Measurements from ENCODE around the gene GADD45G. TPM values are rescaled to one million over a fixed set of nuclear protein-coding genes. Genes with fewer than 3 reads are reported as not detected.

Gene GADD45G
- total RNA-seq, 4 donors from 2014 or later = 8.3 to 27.2 (median 14.4) TPM

DNA sequence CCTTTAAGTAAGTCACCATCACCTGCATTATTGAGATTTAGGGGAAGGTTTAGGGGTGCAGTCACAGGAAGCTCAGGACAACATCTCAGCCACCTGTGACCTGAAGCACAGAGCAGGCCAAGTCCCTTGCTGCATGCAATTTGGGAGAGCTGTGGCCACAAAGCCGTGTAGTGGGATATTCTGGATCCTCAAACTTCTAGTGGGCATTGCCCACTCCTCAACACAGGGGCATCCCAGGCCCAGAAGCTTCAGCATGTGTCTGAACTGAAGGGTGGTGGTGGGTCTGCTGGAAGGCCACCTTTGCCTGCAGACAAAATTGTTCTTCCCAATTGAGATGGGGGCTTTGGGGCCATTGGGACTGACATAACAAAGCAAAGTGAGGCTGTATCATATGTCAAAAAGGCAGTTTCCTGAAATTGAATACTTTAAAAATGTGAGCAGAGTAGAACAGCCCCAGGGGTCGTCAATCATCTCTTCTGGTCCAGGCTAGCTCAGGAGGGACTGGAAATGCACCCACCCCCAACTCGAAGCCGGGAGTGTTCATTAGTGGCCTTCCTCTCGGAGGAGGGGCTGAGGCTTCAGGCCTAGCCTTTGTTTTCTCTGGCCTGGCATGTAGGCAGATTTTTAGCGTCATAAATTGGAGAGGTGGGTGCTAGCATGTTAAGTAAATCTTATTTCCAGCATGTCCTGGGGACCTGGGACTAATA, 2.8 kb upstream of the GADD45G start:
- TF ChIP-seq, protein P1, sequence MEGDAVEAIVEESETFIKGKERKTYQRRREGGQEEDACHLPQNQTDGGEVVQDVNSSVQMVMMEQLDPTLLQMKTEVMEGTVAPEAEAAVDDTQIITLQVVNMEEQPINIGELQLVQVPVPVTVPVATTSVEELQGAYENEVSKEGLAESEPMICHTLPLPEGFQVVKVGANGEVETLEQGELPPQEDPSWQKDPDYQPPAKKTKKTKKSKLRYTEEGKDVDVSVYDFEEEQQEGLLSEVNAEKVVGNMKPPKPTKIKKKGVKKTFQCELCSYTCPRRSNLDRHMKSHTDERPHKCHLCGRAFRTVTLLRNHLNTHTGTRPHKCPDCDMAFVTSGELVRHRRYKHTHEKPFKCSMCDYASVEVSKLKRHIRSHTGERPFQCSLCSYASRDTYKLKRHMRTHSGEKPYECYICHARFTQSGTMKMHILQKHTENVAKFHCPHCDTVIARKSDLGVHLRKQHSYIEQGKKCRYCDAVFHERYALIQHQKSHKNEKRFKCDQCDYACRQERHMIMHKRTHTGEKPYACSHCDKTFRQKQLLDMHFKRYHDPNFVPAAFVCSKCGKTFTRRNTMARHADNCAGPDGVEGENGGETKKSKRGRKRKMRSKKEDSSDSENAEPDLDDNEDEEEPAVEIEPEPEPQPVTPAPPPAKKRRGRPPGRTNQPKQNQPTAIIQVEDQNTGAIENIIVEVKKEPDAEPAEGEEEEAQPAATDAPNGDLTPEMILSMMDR (IDR thresholded peaks at IDR 0.05) = no peak
- TF ChIP-seq POLR2A (IDR thresholded peaks at IDR 0.05) = no peak
- no peaks in the 10 kb centered on the region for H3K36me3 ChIP-seq
- peaks cover 20 to 24% of the 10 kb centered on the region in 2 donors for H3K4me1 ChIP-seq
- H3K27ac ChIP-seq = no peak overlapping the region
- H3K9me3 ChIP-seq = no peaks in the 10 kb centered on the region
- WGBS, 2 donors = 68 to 70% methylated on average over 6 of the region's 6 CpGs
- intact Hi-C loops (cut with DNase I) = loop anchor here (2.0 to 5.0 kb wide), 3 partner anchors 37 to 501 kb away; no protein-coding TSS in a partner anchor
- H3K27me3 ChIP-seq = no peaks in the 10 kb centered on the region
- H3K4me3 ChIP-seq (replicated peaks in 1 of 3) = no peak overlapping the region
- DNase-seq = no peak

- Histone ChIP-seq H3K36me3 (no peaks in the 10 kb centered on the region), H3K9me3 (no peaks in the 10 kb centered on the region), H3K27ac (peak overlapping the region in 2 of 3 donors; percentile 53 to 97), H3K27me3 (no peaks in the 10 kb centered on the region), H3K4me1 (peaks cover 23 to 30% of the 10 kb centered on the region in 2 donors), H3K4me3 (replicated peaks in 1 of 3) (peak overlapping the region in 1 of 3 donors; percentile 65)
- peak; percentile 93 to 96 for DNase-seq
- TF ChIP-seq, protein P1 (IDR thresholded peaks at IDR 0.05) = peak; percentile 44 to 95 (median 85)
- no peak for TF ChIP-seq POLR2A (IDR thresholded peaks at IDR 0.05)
- intact Hi-C loops (cut with DNase I) = loop anchor here (2.0 to 5.0 kb wide), 3 partner anchors 36 to 500 kb away; no protein-coding TSS in a partner anchor
- 1 to 2% methylated on average over 28 of the region's 28 CpGs for WGBS, 2 donors
Measured at GRCh38 chr9:89602978-89603766, 1.6 kb upstream of the GADD45G start.

DNA sequence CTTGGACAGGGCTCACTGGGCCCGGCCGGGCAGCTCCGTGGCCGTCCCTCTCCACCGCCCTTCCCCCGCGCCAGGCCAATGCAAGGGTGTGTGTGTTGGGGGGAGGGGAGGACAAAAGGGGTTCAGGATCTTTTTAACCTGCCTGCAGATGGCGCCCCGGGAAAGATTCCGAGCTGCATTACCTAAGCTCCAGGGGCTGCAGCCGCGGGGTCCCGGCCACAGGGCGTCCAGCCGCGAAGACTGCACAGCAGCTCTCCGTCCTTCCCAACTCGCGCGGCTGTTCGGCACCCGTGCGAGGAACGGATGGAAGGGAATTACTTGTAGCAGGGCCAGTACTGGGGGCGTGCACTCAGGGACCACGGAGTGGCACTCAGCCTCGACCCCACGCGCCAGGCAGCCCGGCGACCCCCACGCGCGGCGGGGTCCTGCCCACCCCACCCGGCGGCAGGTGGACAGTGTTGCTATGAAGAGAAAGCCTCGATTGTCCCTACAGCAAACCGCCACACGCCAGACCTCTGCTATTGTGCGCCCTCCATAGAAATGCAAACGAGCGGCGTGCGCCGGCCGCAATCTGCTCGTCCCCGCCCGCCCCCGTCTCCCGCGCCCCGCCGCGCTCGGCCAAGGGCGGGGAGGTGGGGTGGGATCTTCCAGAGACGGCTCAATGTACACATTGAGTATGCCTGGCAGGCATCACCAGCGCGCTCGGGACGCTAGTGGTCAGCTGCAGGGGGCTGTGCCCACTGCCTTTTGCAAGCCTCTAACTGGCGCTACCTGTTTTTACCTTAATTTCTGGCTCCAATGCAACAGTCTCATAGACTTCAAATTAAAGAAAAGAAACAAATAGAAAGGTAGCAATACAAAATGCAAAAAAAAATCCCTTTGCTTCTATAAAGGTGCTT, 796 bp upstream of the GADD45G start:
- Histone ChIP-seq H3K4me1 (peaks cover 23 to 30% of the 10 kb centered on the region in 2 donors), H3K27me3 (no peaks in the 10 kb centered on the region), H3K4me3 (replicated peaks in 1 of 3) (peak overlapping the region in 2 of 3 donors; percentile 1 to 65), H3K36me3 (no peaks in the 10 kb centered on the region), H3K27ac (peak overlapping the region; percentile 12 to 97 (median 53)), H3K9me3 (no peaks in the 10 kb centered on the region)
- TF ChIP-seq, protein P1 (IDR thresholded peaks at IDR 0.05) = peak in 4 of 6 experiments; percentile 56 to 69 (median 64)
- TF ChIP-seq POLR2A (IDR thresholded peaks at IDR 0.05) = peak in 1 of 2 donors; percentile 13
- WGBS, 2 donors = 1% methylated on average over 30 to 33 of the region's 64 CpGs
- peak; percentile 85 to 89 for DNase-seq
- intact Hi-C loops (cut with DNase I) = loop anchor here (2.0 to 5.0 kb wide), 3 partner anchors 35 to 499 kb away; no protein-coding TSS in a partner anchor

- no peak for TF ChIP-seq POLR2A (IDR thresholded peaks at IDR 0.05)
- TF ChIP-seq, protein P1 (IDR thresholded peaks at IDR 0.05) = no peak
- WGBS, 2 donors = 3 to 5% methylated on average over 10 to 44 of the region's 57 CpGs
- H3K4me1 ChIP-seq = peaks cover 23 to 30% of the 10 kb centered on the region in 2 donors
- H3K27ac ChIP-seq = peak overlapping the region; percentile 94 to 97 (median 94)
- peak; percentile 72 to 77 for DNase-seq
- peak overlapping the region; percentile 7 to 75 (median 65) for H3K4me3 ChIP-seq (replicated peaks in 1 of 3)
- no peaks in the 10 kb centered on the region for H3K36me3 ChIP-seq
- intact Hi-C loops (cut with DNase I) = no loop called here
- H3K9me3 ChIP-seq = no peaks in the 10 kb centered on the region
- H3K27me3 ChIP-seq = no peaks in the 10 kb centered on the region
Measured at GRCh38 chr9:89605465-89606048, 745 bp downstream of the GADD45G start.

Measured in thyroid gland (tissue), 4 donors.